PFSK-1 (cell line): ENCODE results near the gene LRRC27.

ENCODE experiments used
- FOXP2 ChIP-seq: optimal IDR thresholded peaks from 2 replicates; pipeline ENCODE3; 2011; ENCODE audit warnings: borderline replicate concordance, control low read depth, inconsistent platforms; ENCODE audit not compliant: insufficient read depth; ENCODE audit errors: extremely low read length, extremely low read depth
- POLR2AphosphoS5 ChIP-seq: IDR thresholded peaks from 2 replicates; pipeline ENCODE4 v1.6.1; 2012; ENCODE audit warnings: low read depth, mild to moderate bottlenecking, control low read depth, low read length, moderate library complexity
- REST ChIP-seq, 2 experiments: IDR thresholded peaks; 2 replicates each; pipeline versions ENCODE4 v1.6.1 to v1.8.0; 2011 to 2012; ENCODE audit warnings: low read depth in 2 of 2, low read length in 2 of 2, control low read depth in 1 of 2, inconsistent platforms in 1 of 2, mild to moderate bottlenecking in 1 of 2, moderate library complexity in 1 of 2; ENCODE audit not compliant: insufficient read depth in 1 of 2
- SIN3A ChIP-seq: IDR thresholded peaks from 2 replicates; pipeline ENCODE4 v1.6.1; 2012; ENCODE audit warnings: mild to moderate bottlenecking, low read length, moderate library complexity, borderline replicate concordance; ENCODE audit not compliant: insufficient read depth
- TAF1 ChIP-seq: IDR thresholded peaks from 2 replicates; pipeline ENCODE4 v1.6.1; 2012; ENCODE audit warnings: low read length, control low read depth, borderline replicate concordance; ENCODE audit not compliant: insufficient read depth

Gene LRRC27

GRCh38 chr10:132308587-132309470 is 23.2 kb upstream of the LRRC27 start:
- TF ChIP-seq TAF1 (no peak), SIN3A (no peak), FOXP2 (no peak), POLR2AphosphoS5 (no peak), REST (IDR thresholded peaks at IDR 0.05; ENCODE audit: insufficient read depth in 1 of 2, low read depth in 2 of 2, low read length in 2 of 2) (no peak)

- TF ChIP-seq SIN3A: no peak
- TF ChIP-seq REST (IDR thresholded peaks at IDR 0.05; ENCODE audit: insufficient read depth in 1 of 2, low read depth in 2 of 2, low read length in 2 of 2): no peak
- TF ChIP-seq TAF1: no peak
- no peak for TF ChIP-seq FOXP2
- no peak for TF ChIP-seq POLR2AphosphoS5
Measured at GRCh38 chr10:132309471-132309865, 22.5 kb upstream of the LRRC27 start.

GRCh38 chr10:132309879-132310591 is 22.0 kb upstream of the LRRC27 start:
- no peak for TF ChIP-seq TAF1

- TF ChIP-seq SIN3A (no peak), REST (IDR thresholded peaks at IDR 0.05; ENCODE audit: insufficient read depth in 1 of 2, low read depth in 2 of 2, low read length in 2 of 2) (no peak), FOXP2 (no peak), TAF1 (no peak), POLR2AphosphoS5 (no peak)
Measured at GRCh38 chr10:132310701-132311337, 21.2 kb upstream of the LRRC27 start.

GRCh38 chr10:132311338-132311939 is 20.6 kb upstream of the LRRC27 start:
- TF ChIP-seq POLR2AphosphoS5: no peak
- TF ChIP-seq TAF1: no peak
- TF ChIP-seq SIN3A: no peak
- TF ChIP-seq REST (IDR thresholded peaks at IDR 0.05; ENCODE audit: insufficient read depth in 1 of 2, low read depth in 2 of 2, low read length in 2 of 2): no peak
- TF ChIP-seq FOXP2: no peak
